ENCODE measurements around the gene GCK. TPM values are rescaled to one million over a fixed set of nuclear protein-coding genes. Genes with fewer than 3 reads are reported as not detected.
"Not testable (repeated sequence)": the region's sequence is repeated elsewhere in the genome, so short reads cannot be mapped to it uniquely, and the experiment has no call there.

Gene GCK
- polyA plus RNA-seq, 1 donor from 2014 or later, result 0.68 TPM

DNA sequence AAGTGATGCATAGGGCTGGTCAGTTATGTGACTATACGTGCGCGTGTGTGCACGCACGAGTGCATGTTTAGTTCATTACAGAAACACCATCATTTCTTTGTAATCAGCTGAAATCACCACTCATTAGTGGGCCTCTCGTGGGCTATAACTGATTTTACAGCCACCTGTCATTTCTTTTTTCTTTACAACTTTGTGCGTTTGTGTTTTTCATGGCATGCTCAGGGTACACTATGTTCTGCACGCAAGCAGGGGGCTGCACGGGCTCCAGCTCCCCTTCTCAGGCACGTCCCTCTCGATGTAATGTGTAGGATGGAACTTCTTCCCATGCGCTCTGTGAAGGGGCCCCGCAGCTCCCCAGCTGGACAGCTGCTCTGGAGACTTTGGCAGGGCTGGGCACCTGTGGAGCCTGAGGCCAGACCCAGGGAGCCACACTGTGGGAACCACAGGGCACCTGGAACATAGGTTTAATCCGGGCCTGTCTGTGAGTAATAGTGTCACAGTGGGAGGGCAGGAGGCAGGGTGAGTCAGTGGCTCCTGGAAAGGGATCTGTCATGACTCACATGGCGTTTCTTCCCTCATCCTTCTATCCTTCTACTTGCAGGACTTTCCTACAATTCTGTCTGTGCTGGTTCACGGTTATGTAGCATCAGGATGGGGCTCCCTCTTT, 4.9 kb downstream of the GCK start:
- Mint-ChIP-seq H3K9me3 (peaks cover 0 to 6% (median 5%) of the 10 kb centered on the region in 3 donors), H3K27ac (no peak overlapping the region), H3K4me1 (peaks cover 0 to under 1% (median 0%) of the 10 kb centered on the region in 3 donors), H3K36me3 (peaks cover 2% of the 10 kb centered on the region), H3K4me3 (no peak overlapping the region), H3K27me3 (peaks cover 10% of the 10 kb centered on the region)

DNA sequence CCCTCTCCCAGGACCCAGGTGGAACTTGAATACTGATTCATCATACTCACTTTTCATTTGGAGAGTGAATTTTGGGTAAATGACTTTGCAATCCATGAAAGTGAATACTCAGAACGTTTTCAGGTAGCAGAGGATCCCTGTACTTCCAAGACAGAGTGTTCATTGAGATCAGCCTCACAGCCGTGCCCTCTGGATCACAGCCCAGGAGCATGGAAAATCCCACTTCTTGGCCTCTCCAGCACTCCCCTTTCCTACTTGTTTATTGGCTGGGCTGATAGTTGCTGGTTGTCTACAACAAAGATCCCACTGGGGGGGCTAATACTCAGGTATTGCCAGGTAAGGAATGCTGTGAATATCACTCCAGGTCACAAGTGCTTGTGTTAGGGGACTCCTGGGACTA, 5.9 kb downstream of the GCK start:
- H3K27ac Mint-ChIP-seq, result no peak overlapping the region
- H3K27me3 Mint-ChIP-seq, result peaks cover 11% of the 10 kb centered on the region
- peaks cover 0 to 6% (median 5%) of the 10 kb centered on the region in 3 donors for H3K9me3 Mint-ChIP-seq
- no peak overlapping the region for H3K4me3 Mint-ChIP-seq
- peaks cover 2% of the 10 kb centered on the region for H3K36me3 Mint-ChIP-seq
- H3K4me1 Mint-ChIP-seq, result peaks cover 0 to 2% (median 0%) of the 10 kb centered on the region in 3 donors

DNA sequence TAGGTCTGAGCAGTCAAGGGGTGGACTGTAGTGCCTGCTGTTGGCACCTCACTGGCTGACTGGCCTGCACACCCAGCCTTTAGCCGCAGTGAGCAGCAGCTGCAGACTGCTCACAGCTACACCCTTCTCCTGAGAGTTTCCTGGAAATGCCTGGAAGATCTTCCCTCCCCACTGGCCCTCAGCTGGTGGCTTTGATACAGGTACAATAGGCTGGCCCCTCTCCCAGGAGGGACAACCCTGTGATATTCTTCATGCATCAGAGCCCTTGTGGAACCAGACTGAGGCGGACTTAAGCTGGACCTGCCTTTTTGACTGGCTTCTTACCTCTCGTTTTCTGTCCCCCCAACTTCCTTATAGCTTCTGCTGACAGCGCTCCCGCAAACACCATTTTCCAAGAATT, 6.4 kb downstream of the GCK start:
- H3K9me3 Mint-ChIP-seq, result peaks cover 0 to 6% (median 5%) of the 10 kb centered on the region in 3 donors
- no peak overlapping the region for H3K4me3 Mint-ChIP-seq
- peaks cover 2% of the 10 kb centered on the region for H3K36me3 Mint-ChIP-seq
- H3K27ac Mint-ChIP-seq, result no peak overlapping the region
- peaks cover 11% of the 10 kb centered on the region for H3K27me3 Mint-ChIP-seq
- H3K4me1 Mint-ChIP-seq, result peaks cover 0 to 2% (median 0%) of the 10 kb centered on the region in 3 donors

DNA sequence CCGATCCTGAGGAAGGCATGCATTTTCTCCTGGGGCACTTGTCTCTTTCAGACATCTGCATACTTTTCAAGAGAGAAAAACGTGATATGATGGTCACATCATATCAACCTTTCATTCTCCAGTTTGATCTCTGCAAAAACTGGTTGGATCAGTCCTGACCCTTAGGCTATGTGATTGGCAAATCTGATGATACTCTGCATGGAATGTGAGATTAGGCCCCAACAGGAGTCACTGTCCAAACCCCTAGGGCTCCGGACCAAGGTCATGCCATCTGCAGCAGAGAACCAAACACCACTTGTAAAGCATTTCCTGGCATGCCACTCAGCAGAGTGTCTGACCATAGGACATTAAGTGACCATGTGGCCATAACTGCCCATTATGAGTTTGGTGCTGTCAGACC, 8.6 kb downstream of the GCK start:
- peaks cover 0 to 2% (median 0%) of the 10 kb centered on the region in 3 donors for H3K4me1 Mint-ChIP-seq
- H3K9me3 Mint-ChIP-seq, result peaks cover 0 to 6% (median 5%) of the 10 kb centered on the region in 3 donors
- peaks cover 6% of the 10 kb centered on the region for H3K36me3 Mint-ChIP-seq
- no peak overlapping the region for H3K27ac Mint-ChIP-seq
- peaks cover 14% of the 10 kb centered on the region for H3K27me3 Mint-ChIP-seq
- H3K4me3 Mint-ChIP-seq, result no peak overlapping the region

DNA sequence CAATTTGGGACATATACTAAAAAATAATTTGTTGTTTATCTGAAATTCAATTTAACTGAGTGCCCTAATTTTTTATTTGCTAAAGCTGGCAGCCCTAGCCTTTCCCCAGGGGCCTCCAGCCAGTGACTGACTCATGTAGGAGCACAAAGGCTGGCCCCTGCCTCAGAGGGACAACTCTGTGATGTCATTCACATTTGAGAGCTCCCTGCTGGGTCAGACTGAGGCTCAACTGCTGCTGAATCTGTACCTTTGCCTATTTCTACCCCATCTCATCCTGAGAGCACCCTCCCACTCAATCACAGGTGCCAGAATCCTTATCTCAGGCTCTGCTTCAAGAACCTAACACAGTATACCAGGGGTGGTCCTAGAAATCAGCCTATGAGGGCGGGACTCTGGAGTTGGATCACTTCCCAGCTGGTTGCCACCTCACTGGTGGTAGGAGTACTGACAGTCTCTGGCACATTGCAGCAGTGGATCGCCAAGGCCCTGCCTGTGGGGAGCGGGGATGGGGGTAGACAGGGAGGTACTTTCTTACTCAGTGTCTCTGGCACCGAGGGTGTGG, 11.6 kb downstream of the GCK start:
- no peak overlapping the region for H3K27ac Mint-ChIP-seq
- H3K36me3 Mint-ChIP-seq, result peaks cover 5% of the 10 kb centered on the region
- H3K4me1 Mint-ChIP-seq, result peaks cover 0 to 2% (median 0%) of the 10 kb centered on the region in 3 donors
- H3K4me3 Mint-ChIP-seq, result no peak overlapping the region
- H3K9me3 Mint-ChIP-seq, result peaks cover 0 to 5% (median 0%) of the 10 kb centered on the region in 3 donors
- H3K27me3 Mint-ChIP-seq, result peaks cover 11% of the 10 kb centered on the region

DNA sequence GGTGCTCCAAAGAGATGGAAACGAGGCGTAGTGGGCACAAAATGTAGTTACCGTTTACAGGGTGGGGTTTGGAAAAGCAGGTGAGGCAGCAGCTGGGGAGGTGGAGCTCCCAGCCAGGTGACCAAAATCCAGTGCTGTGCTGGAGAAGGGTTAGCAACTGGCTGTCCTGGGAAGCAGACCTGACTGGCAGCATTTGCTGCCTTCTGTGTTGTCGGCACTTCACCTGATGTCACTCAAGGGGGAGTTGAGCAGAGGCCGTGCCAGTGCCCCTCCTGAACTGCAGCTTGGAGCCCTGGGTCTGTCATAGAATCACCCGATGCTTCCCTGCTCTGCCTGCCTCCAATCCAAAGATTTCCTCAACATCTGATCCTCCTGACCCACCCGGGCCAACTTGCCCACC, 12.8 kb downstream of the GCK start:
- H3K4me3 Mint-ChIP-seq, result no peak overlapping the region
- H3K27ac Mint-ChIP-seq, result peak overlapping the region in 1 of 3 donors; percentile 49
- H3K9me3 Mint-ChIP-seq, result peaks cover 0 to 2% (median 0%) of the 10 kb centered on the region in 3 donors

DNA sequence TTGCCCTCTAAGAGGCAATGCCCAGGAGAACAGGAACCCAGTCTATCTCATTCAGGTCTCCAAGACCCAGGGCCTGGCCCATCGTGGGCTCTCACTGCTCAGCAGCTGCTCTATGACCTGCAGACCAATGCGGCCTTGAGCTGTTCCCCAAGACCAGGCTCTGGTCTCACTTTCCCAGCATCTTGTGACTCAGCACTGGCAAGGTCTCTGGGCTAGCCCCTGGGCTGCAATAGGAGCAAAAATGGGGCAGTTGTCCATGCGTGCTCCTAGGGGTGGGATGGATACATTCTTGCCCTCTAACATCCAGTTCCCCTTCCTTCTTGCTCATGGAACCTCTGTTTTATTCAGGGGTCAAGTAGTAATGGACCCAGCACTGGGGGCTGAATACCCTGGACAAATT, 13.5 kb downstream of the GCK start:
- peaks cover 5% of the 10 kb centered on the region for H3K36me3 Mint-ChIP-seq
- H3K27me3 Mint-ChIP-seq, result peaks cover 7% of the 10 kb centered on the region
- no peaks in the 10 kb centered on the region for H3K9me3 Mint-ChIP-seq
- no peak overlapping the region for H3K27ac Mint-ChIP-seq
- H3K4me1 Mint-ChIP-seq, result peaks cover 0 to 2% (median 0%) of the 10 kb centered on the region in 3 donors
- no peak overlapping the region for H3K4me3 Mint-ChIP-seq

More for the DNA sequence above, 12.8 kb downstream of the GCK start:
- H3K4me1 Mint-ChIP-seq, result peaks cover 0 to 2% (median 0%) of the 10 kb centered on the region in 3 donors
- peaks cover 5% of the 10 kb centered on the region for H3K36me3 Mint-ChIP-seq
- peaks cover 7% of the 10 kb centered on the region for H3K27me3 Mint-ChIP-seq

DNA sequence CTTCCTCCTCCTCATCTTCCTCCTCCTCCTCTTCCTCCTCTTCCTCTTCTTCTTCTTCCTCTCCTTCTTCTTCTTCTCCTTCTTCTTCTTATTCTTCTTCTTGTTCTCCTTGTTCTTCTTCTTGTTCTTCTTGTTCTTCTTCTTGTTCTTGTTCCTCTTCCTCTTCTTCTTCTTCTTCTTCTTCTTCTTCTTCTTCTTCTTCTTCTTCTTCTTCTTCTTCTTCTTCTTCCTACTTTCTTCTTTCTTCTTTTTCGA, 14.6 kb downstream of the GCK start:
- not testable (repeated sequence) for H3K9me3 Mint-ChIP-seq, H3K36me3 Mint-ChIP-seq, H3K4me1 Mint-ChIP-seq, H3K27me3 Mint-ChIP-seq
- Mint-ChIP-seq H3K27ac (peak overlapping the region in 1 of 3 donors; percentile 21), H3K4me3 (peak overlapping the region in 1 of 4 donors; percentile 61)

DNA sequence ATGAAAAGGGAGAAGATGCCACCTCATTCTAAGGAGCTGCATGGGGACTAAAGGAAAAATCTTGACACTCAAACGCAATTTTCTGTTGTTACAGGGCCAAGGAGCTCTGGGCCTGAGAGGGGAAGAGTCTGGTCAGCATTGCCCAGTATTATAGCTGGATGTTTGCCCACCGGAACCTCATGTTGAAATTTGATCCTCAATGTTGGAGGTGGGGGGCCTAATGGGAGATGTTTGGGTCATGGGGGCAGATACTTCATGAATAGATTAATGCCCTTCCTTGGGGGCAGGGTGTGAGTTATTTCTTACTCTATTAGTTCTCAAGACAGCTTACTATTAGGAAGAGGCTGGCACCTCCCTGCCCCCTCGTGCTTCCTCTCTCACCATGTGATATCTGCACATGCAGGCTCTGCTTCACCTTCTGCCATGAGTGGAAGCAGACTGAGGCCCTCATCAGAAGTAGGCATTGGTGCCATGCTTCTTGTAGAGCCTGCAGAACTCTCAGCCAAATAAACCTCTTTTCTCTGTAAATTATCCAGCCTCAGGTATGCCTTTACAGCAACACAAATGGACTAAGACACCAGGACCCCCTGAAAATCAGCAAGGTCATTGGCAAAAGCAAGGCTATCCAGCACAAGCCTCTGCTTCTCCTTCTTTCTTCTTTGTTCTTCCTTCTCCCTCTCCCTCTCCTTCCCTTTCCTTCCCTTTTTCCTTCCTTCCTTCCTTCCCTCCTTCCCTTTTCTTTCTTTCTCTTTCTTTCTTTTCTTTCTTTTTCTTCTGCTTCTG, 15.1 kb downstream of the GCK start:
- H3K27ac Mint-ChIP-seq, result no peak overlapping the region
- no peaks in the 10 kb centered on the region for H3K4me1 Mint-ChIP-seq
- H3K4me3 Mint-ChIP-seq, result peak overlapping the region in 1 of 4 donors; percentile 61
- H3K36me3 Mint-ChIP-seq, result peaks cover 5% of the 10 kb centered on the region
- no peaks in the 10 kb centered on the region for H3K9me3 Mint-ChIP-seq
- H3K27me3 Mint-ChIP-seq, result peaks cover 5% of the 10 kb centered on the region

DNA sequence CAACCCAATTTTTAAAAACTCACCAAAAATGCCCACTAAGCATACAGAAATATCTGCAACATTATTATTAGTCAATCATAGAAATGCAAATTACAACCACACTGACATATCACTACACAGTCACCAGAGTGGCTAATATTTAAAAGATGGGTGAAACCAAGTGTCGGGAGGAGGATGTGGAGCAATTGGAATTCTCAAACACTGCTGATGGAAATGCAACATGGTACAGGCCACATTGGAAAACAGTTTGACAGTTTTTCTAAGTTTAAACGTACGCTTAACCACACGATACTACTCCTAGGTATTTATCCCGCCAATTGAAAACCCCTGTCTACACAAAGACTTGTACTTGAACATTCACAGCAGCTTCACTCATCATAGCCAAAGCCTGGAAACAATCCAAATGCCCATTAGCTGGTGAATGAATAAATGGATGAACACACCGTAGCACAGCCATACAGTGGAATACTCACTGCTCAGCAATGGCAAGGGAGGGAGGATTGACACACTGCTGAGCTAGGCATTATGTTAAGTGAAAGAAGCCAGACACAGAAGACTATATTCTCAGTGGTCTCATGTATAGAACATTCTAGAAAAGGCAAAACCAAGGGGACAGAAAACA, 16.3 kb downstream of the GCK start:
- Mint-ChIP-seq H3K4me1 (peaks cover 2 to 6% (median 5%) of the 10 kb centered on the region in 3 donors), H3K9me3 (no peaks in the 10 kb centered on the region), H3K4me3 (no peak overlapping the region), H3K27me3 (peaks cover 5% of the 10 kb centered on the region), H3K27ac (no peak overlapping the region), H3K36me3 (peaks cover 5% of the 10 kb centered on the region)

DNA sequence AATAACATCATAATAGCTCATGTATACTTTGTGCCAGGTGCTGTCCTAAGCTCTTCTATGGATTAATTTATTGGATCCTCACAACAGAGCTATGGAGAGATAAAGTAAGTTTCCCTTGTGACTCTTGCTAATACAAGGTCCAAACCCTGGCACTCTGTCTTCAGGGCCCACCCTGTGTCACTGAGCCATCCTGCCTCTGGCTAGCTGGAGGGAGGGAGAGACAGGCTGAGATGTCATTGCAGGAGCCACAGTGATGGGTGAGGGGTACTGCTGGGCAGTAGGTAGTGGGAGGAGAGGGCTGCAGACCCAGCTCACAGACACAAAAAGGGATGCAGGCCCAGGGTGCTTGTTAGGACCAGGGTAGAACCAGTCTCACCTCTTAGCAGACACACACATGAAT, 16.9 kb downstream of the GCK start:
- peaks cover 5% of the 10 kb centered on the region for H3K27me3 Mint-ChIP-seq
- no peak overlapping the region for H3K27ac Mint-ChIP-seq
- H3K36me3 Mint-ChIP-seq, result peaks cover 5% of the 10 kb centered on the region
- H3K4me3 Mint-ChIP-seq, result no peak overlapping the region
- no peaks in the 10 kb centered on the region for H3K9me3 Mint-ChIP-seq
- H3K4me1 Mint-ChIP-seq, result peaks cover 5 to 11% (median 10%) of the 10 kb centered on the region in 3 donors

DNA sequence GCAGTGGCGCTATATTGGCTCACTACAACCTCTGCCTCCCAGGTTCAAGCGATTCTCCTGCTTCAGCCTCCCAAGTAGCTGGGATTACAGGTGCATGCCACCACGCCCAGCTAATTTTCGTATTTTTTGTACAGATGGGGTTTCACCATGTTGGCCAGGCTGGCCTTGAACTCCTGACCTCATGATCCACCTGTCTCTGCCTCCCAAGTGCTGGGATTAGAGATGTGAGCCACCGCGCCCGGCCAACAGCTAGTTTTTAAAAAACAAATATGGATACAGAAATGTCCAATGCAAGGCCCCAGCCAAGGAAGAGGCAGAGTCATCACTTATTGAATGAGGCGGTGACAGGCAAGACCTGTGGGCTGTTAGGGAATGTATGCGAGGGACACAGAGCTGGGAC, 17.3 kb downstream of the GCK start:
- not testable (repeated sequence) for H3K4me3 Mint-ChIP-seq, H3K36me3 Mint-ChIP-seq, H3K27me3 Mint-ChIP-seq, H3K27ac Mint-ChIP-seq, H3K9me3 Mint-ChIP-seq
- peaks cover 5 to 11% (median 10%) of the 10 kb centered on the region in 3 donors for H3K4me1 Mint-ChIP-seq

DNA sequence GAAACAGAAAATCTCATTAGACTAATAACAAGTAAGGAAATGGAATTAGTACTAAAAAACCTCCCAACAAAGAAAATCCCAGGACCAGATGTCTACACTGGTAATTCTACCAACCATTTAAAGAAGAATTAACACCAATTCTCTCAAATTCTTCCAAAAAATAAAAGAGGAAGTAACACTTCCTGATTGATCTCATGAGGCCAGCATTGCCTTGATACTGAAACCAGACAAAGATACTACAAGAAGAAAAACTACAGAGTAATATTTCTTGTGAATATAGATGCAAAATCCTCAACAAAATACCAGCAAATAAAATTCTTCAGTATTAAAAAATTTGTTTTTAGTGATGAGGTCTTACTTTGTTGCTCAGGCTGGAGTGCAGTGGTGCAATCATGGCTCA, 21.3 kb downstream of the GCK start:
- Mint-ChIP-seq H3K4me3 (no peak overlapping the region), H3K36me3 (no peaks in the 10 kb centered on the region), H3K4me1 (peaks cover 6 to 11% (median 10%) of the 10 kb centered on the region in 3 donors), H3K9me3 (peaks cover 0 to 10% (median 0%) of the 10 kb centered on the region in 3 donors), H3K27ac (peak overlapping the region in 1 of 3 donors; percentile 26), H3K27me3 (peaks cover 3% of the 10 kb centered on the region)

DNA sequence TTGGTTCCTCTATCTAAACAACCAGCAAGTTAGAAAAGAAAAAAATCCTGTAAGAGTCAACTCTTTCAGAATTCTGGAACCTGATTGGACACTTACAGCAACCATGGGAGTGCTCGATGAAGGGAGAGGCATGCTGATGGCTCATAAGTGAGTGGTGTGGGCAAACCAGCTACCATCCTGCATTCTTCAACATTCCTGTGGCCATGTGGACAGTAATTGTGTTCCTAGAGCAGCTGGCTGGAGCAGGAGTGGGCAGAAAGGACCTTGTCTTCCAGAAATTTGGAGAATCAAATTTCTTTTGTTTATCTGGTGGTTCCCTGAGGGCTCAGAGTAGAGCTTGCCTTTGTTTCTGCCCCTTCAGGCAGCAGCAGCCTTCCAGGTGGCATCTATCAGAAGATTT, 25.6 kb downstream of the GCK start:
- Mint-ChIP-seq H3K4me3 (no peak overlapping the region), H3K27me3 (no peaks in the 10 kb centered on the region), H3K36me3 (no peaks in the 10 kb centered on the region), H3K4me1 (peaks cover 6 to 7% (median 6%) of the 10 kb centered on the region in 3 donors), H3K27ac (no peak overlapping the region), H3K9me3 (peaks cover 0 to 10% (median 0%) of the 10 kb centered on the region in 3 donors)

DNA sequence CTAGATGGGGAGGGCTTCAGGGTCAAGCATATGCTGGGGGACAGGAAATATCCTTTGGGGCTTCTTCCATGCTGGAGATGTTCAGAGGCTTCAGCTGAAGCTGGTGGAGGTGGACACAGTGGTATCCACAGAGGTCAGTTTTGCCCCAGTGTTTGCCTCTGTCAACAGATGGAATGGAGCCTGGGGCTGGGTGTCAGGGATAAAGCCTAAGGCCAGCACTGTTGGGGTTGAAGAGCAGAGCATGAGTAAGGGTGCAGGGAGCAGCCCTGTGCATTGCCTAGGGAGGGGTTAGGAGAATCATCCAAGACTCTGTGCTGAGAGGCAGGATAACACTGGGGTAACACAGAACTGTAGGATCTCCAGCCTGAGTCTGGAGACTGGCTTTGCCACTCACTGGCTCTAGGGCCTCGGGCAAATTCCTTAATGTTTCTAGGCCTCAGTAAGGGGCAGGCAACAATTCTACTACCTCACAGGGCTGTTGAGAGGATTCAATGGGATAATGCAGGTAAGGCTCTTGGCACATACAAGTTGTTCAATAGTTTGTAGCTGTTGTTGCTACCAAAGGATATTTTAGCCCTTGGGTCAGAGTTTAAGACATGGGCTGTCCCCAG, 26.3 kb downstream of the GCK start:
- H3K36me3 Mint-ChIP-seq, result no peaks in the 10 kb centered on the region
- no peak overlapping the region for H3K4me3 Mint-ChIP-seq
- H3K9me3 Mint-ChIP-seq, result peaks cover 0 to 10% (median 0%) of the 10 kb centered on the region in 3 donors
- H3K4me1 Mint-ChIP-seq, result peaks cover 4 to 5% (median 4%) of the 10 kb centered on the region in 3 donors
- no peak overlapping the region for H3K27ac Mint-ChIP-seq
- no peaks in the 10 kb centered on the region for H3K27me3 Mint-ChIP-seq
